ENCODE results near the gene ARFIP2.

Gene ARFIP2

GRCh38 chr11:6482441-6482840 lies 1.3 kb upstream of the ARFIP2 start:
- DNase-seq, result no peak

GRCh38 chr11:6481924-6482275 lies 769 bp upstream of the ARFIP2 start:
- DNase-seq, result no peak

GRCh38 chr11:6480299-6480914 lies 724 bp downstream of the ARFIP2 start:
- DNase-seq, result no peak

DNA sequence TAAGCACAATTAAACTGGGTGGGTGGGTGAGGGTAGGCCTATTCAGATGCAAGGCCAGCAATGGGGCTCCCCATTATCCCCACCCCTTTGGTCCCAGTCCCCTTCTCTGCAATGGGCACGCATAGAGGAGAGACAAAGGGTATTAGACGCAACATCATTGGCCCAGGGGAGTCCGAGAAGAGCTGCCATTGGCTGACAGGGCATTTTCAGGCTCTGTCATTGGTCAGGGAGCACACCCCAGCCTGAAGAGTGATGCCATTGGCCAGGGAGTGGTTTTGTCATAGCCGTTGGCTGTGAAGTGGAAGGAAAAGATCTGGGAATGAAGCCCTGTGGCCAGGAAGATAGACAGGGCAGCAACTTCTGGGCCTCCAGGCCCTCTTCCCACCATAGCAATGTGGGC lies 4.6 kb downstream of the ARFIP2 start:
- DNase-seq, result peak in 1 of 58 donors; percentile 6

DNA sequence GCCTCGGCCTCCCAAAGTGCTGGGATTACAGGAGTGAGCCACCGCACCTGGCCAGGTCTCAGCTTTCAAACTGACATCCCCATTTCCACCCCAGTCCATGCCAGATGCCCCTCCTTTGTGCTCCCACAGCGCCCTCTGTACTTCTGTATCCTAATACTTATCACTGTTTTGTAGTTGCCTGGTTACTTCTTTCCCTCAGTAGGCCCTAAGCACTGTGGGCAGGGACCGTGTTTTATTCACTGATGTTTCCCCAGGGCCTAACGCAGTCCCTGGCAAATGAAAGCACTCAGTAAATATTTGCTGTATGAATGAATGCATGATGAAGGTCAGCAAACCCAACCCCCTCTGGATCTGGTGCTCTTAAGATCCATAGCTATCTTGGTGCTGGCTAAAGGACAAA lies 5.2 kb downstream of the ARFIP2 start:
- no peak for DNase-seq

GRCh38 chr11:6474806-6475500 lies 6.2 kb downstream of the ARFIP2 start:
- DNase-seq, result no peak

GRCh38 chr11:6474413-6474792 lies 6.7 kb downstream of the ARFIP2 start:
- no peak for DNase-seq

DNA sequence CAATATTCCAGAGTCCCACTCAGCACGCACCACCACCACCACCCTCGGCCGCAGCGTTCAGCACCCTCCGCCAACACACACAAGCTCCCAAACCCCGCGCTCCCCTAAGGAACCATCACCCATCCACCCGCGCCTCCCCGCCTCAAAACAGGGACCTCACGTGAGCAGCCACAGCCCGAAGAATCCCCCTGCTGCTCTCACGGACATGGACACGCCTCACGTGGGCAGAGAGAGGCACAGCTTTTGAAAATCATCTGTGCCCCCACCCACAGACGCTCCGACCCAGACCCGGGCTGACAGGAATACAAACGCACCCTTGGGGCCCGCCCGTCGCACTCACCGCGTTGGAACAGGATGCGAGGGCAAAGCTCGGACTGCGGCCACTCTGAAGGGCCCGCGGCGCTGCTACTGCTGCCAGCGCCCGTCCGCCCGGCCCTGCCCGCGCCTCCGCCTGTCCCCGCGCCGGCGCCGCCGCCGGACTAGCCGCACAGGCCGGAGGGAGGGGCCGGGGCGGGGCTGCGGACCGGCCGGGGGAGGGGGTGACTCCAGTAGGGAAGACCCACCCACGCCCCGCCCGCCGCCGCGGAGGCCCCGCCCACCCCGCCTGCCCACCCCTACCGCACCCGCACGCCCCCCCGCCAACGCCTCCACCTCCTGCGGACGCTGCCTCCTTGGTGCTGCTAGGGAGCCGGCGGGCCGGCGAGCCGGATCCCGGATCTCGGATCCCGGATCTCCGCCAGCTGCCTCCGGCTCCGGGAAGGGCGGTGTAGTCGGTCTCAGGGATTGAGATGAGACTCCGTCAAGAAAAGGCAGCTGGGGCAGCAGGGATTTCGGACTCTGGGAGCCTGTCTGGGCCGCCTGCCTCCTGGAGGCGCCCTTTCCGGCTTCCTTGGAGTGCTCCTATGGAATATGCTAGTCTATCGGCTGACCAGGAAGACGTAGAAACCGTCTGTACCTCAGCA lies 7.4 kb downstream of the ARFIP2 start, which contains the start of gene TRIM3:
TSS of gene TRIM3 (minus strand) at position 491 of the 962 bp plus-strand sequence. CDS start 8,246 bp downstream, outside the sequence.
- DNase-seq, result peak in 57 of 58 donors; percentile 40 to 97 (median 88)

GRCh38 chr11:6472934-6473333 lies 8.2 kb downstream of the ARFIP2 start:
- DNase-seq, result peak in 2 of 58 donors; percentile 2 to 6

GRCh38 chr11:6469599-6469998 lies 11.5 kb downstream of the ARFIP2 start:
- DNase-seq, result no peak

GRCh38 chr11:6468712-6469495 lies 12.2 kb downstream of the ARFIP2 start:
- peak in 54 of 58 donors; percentile 7 to 91 (median 70) for DNase-seq

GRCh38 chr11:6459099-6459450 lies 22.1 kb downstream of the ARFIP2 start:
- no peak for DNase-seq

- DNase-seq, result no peak
These were observed 22.6 kb downstream of the ARFIP2 start for GRCh38 chr11:6458352-6459098.

- DNase-seq, result no peak
These were observed 23.4 kb downstream of the ARFIP2 start for GRCh38 chr11:6457581-6458320.

- no peak for DNase-seq
These were observed 24.6 kb downstream of the ARFIP2 start for GRCh38 chr11:6456361-6457073.

- DNase-seq, result no peak
These were observed 26.1 kb downstream of the ARFIP2 start for GRCh38 chr11:6455070-6455469.

DNA sequence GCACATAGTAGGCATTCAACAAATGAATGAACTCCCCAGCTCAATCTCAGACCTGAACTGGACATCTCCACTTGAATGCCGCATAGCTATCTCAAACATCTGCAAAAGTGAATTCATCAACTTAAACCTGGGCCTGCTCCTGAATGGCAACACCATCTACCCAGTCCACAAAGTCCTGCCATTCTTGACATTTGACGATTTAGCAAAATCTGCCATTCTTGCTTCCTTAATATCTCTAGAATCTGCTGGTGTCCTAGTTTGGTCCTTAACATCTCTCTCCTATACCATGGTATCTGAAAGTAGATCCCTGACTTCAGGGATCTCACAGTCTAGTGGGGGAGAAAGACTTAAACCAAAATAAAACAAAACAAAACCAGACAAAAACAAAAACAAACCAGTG lies 28.0 kb downstream of the ARFIP2 start:
- no peak for DNase-seq

- DNase-seq, result no peak
These were observed 28.9 kb downstream of the ARFIP2 start for GRCh38 chr11:6452219-6452618.

- DNase-seq, result no peak
These were observed 32.6 kb downstream of the ARFIP2 start for GRCh38 chr11:6448574-6448973.
